Hypothalamus (tissue), 51 donors: Measurements from ENCODE around the gene ACTL6B.
A peak's percentile ranks its signal among the peaks of the same experiment; 100 is the strongest.

Source experiments
- DNase-seq, 51 donors: peaks; one replicate each; lab custom pipeline; 2025; lab: John Stamatoyannopoulos, UW

Gene ACTL6B

DNA sequence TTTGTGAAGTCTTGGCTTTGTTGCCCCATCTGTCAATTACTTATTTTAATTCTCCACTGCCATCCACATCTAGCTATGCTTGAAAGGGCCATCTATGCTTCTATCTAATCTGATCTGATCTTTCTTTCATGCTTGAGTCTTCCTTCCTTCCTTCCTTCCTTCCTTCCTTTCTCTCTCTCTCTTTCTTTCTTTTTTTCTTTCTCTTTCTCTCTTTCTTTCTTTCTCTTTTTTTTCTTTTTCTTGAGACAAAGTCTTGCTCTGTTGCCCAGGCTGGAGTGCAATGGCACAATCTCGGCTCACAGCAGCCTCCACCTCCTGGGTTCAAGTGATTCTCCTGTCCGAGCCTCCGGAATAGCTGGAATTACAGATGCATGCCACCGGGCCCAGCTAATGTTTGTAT lies 26.2 kb downstream of the ACTL6B start:
- no peak for DNase-seq

DNA sequence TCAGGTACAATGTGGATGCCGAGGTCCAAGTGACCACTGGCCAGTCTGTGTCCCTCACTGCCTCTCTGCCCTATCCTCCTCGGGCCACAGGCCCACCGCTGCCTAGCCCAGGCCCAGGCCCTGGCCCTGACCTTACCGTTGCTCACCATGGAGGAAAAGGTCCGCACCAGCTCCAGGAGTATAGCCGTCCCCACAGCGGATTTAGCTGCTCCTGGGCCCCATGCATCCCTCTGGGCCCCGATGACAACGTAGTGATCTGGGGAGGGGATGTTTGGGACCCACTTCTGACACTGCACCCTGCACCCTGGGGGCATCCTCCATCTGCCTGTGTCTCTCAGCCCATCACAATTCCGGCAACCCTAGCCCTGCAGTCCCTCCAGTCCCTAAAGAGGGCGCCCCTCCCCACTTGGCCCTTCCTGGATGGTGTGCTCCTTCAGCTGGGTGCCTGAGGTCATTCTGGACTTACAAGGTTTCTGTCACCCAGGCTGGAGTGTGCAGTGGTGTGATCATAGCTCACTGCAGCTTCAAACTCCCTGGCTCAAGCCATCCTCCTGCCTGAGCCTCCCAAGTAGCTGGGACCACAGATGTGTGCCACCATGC lies 27.0 kb downstream of the ACTL6B start:
- no peak for DNase-seq

DNA sequence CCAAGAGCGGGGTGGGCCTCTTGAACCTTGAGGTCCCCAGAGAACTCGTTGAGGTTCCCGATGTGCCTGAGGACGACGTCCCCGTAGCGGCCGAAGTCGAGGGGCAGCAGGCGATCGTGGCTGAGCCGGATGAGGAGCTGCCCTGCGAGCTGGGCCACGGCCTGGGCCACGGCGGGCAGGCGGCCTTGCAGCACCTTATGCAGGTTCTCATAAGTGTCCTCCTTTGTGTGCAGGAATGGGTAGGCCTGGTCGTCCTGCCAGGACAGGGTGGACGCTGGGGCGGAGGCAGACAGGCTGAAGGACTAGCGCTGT lies 29.1 kb downstream of the ACTL6B start:
- DNase-seq: no peak

DNA sequence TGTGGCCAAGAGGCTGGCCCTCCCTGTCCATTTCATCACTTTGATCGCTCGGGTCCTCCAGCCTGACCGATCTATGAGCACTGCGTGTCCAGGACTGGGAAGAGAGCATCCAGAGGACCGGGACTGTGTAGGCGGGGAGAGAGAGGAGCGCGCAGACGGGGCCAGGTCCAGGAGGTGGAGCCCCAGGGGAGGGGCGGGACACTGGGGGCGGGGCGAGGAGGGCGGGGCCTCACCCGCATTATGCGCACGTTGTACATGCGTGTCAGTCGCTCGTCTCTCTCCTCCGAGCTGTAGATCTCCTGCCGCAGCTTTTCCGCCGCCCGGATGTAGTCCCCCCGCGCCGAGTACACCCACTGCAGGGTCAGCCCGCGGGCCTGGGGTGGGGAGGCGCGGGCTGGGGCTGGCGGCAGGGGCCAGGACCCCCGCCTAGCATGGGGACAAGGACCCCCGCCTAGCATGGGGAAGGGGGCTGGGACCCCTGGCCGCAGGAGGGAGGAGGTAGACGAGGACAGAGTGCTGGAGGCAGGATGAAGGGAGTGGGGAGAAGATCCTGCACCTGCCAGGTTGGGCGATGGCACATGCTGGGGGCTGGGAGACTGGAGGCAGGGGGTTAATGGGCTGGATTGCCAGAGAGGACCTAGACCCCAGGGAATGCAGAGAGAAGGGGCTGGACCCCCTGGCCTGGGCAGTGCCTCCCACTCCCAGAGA lies 29.6 kb downstream of the ACTL6B start:
- peak in 42 of 51 donors; percentile 2 to 74 (median 47) for DNase-seq

DNA sequence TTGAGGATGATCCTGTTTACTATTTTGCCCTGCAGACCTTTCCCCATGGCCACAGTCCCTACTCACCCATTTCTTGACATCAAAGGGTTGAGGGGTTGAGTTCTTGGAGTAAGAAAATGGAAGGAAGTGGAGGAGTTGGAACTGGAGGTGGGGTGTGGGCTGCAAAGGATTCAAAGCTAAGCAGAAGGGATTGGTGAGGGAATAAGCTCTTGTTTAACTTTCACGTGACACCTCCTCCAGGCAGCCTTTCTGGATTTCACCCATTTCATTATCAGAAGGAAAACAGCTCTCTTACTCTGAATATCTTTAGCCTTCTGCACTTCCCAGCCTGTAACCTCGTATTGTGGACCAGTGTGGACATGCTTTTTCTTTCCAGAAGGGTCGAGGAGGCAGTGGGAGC lies 30.2 kb downstream of the ACTL6B start:
- DNase-seq: no peak

DNA sequence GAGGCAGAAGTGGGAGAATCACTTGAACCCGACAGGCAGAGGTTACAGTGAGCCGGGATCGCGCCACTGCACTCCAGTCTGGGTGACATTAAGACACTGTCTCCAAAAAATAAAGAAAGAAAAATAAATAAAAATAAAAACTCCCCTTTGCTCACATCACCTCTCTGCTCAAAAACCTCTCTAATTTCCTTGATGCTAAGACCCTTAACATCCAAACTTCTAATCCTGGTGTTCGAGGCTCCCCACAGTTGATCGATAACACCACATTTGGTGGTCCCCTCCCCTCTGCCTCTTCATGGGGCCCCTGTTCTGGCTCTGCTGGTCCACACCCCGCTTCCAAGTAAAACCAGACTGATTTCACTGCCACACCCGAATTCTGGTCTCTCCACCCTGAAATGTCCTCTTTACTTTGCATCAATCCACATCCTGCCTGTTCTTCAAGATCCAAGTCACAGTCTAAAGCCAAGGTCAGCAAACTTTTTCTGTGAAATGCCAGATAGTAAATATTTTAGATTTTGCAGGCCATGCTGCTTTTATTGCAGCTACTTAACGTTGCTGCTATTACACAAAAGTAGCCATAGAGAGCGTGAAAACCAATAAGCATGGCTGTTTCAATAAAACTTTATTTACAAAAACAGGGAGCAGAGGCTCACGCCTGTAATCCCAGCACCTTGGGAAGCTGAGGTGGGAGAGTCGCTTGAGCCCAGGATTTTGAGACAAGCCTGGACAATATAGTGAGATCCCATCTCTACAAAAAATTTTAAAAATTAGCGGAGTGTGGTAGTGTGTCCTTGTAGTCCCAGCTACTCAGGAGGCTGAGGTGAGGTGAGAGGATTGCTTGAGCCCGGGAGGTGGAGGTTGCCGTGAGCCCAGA lies 32.1 kb downstream of the ACTL6B start:
- no peak for DNase-seq

DNA sequence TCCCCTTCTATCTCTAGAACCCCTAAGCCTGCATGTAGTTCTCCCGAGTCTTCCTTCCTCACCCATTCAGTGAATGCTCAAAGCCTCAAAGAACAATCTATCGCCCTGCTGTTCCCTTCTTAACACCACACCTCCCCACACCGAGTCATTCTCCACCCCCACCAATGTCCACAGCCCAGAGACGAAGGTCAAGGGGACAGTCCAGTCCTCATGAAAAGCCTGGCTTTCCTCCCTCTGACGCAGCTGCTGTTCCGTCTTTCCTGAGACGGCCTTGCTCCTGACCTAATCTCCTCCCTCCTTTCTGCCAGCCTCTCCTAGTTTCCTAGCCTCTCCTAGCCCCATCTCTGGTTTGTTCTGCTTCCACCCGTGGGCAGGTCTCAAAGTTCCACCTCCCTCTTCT lies 34.7 kb downstream of the ACTL6B start:
- no peak for DNase-seq

DNA sequence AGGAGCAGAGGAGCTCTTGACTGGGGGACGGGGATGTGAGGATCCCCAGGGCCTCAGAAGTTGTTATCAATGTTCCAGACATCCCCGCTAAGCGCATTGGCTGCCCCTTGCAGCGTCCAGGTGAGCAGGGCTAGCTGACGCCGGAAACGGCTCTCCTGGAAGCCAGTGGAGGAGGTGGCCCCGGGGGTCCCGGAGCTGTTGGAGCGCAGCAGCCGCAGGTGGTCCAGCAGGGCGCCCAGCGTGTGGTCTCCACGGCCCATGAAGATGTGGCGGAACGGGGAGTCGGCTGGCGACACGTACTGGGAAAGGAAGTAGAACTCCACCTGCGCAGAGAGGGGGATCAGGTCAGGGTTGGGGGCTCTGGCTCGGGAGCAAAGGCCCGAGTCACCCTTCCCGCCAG lies 35.4 kb downstream of the ACTL6B start:
- DNase-seq: no peak

DNA sequence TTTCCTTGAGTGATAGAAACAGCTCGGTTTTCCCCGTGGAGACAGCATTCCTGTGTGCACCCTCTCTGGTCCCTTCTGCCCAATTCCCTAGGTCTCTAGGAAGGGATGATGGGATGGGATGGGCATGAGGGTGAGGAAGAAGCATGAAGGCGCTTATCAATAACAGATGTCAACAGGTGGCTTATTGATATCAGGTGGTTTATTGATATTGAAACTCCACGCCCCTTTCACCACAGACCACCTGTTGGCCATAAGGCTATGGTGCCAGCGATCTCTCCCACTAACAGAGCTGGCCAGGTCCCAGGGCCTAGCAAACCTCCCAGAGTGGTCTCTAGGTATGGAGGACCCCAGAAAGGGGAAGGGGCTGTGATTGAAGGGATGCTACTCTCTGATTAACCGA lies 36.0 kb downstream of the ACTL6B start:
- no peak for DNase-seq

DNA sequence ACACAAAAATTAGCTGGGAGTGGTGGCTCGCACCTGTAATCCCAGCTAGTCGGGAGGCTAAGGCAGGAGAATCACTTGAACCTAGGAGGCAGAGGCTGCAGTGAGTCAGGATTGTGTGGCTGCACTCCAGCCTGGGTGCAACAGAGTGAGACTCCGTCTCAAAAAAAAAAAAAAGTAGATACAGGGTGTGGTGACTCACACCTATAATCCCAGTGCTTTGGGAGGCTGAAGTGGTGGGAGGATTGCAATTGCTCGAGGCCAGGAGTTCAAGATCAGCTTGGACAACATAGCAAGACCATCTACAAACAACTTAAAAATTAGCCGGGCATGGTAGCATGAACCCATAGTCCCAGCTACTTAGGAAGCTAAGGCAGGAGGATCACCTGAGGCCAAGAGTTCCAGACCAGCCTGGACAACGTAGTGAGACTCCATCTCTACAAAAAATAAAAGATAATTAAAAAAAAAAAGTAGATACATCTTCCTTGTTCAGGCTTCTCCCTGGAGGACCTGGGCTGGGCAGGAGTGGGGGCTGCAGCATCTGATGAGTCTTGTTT lies 41.9 kb downstream of the ACTL6B start:
- DNase-seq: no peak

DNA sequence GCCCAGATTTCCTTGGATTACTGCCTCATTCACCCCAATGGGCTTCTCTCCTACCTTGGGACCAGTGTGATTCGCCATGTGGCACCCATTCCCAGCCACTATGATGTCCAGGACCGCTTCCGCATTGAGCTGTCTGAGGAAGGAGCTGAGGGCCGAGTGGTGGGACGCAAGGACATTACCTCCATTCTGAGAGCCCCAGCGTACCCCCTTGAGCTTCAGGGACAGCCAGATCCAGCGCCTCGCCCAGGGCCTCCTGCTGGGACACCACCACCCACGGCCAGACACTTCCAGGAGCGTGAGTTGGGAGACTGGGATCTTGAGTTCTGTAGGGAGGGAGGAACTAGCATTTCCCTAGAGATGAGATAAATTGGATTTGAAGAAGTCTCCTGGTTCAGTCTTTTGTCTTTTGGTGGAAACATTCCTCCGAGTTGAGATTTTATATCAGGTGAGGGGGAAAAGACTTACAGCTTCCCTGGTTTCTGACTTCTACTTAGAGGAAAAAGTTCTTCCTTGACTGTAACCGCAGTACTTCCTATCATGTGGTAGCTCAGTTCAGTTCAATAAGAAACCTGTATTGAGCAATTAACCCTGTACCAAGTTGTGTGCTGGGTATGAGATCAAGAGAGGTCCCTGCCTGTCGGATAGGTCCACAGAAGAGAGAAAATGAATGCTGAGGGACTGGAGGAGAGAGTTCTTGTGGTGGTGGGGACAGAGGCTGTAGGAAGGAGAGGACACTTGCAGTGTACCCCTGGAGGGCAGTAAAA lies 42.7 kb downstream of the ACTL6B start:
- no peak for DNase-seq

DNA sequence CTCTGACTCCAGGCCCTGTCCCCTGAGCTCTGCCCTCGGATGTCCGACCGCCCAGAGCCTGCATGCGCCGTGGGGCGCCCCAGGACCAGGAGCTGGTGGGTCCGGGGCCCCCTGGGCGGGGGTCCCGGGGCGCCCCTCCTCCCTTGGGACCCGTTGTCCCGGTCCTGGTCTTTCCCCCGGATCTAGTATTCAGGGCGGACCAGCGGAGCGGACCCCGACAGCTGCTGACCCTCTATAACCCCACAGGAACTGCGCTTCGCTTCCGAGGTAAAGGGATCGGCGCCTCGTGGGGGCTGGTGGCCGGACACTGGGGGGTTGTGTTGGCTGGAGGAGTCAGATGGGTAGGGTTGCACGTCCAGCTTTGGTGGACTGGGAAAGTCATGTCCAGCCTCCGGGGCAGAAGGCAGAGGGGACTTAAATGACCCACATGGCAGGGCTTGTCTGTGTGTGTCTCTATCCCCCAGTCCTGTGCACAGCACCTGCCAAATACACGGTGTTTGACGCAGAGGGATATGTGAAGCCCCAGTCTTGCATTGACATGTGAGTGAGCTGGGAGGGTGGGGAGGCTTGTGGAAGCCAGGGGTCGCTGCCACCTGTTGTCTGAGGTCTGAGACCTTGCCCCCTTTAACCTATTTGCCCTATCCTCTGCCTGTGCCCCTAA lies 43.4 kb downstream of the ACTL6B start:
- DNase-seq: peak in 2 of 51 donors; percentile 33 to 36

DNA sequence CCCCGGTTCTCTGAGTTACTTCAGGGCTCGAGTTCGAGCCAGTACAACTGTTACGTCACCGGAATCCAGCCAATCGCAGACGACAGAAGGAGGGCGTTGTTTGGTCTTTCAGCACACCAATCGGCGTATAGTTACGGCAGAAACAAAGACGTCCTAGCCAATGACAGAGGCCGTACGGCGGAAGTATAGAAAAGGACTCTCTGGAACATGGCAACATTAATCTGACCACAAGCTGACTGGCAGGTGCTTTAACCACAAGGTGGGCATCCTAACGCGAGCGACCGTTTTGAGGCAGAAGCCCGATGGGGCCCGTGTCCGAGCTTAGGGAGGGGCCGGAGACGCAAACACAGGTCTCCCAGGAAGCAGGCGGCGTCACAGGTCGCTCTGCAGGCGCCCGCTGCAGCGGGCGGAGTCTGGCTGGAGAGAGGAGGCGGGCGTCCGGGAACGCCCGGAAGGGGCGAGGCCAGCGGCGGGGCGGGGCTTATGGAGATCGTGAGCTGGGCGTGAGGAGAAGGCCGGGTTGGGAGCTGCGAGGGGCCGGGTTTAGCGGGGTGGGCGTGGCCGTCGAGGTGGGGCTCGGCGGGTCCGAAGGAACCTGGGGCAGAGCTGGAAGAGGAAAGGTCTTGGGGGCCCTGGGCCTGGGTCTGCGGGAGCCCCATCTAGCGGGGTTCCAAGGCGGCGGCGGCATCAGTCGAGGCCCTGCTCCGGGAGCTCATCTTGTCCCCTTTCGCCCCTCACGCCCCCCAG lies 44.1 kb downstream of the ACTL6B start, which contains the start of gene MOSPD3:
TSS of gene MOSPD3 (plus strand) at position 558 of the 747 bp plus-strand sequence. CDS start 252 bp downstream, outside the sequence.
- peak; percentile 85 to 100 (median 98) for DNase-seq

DNA sequence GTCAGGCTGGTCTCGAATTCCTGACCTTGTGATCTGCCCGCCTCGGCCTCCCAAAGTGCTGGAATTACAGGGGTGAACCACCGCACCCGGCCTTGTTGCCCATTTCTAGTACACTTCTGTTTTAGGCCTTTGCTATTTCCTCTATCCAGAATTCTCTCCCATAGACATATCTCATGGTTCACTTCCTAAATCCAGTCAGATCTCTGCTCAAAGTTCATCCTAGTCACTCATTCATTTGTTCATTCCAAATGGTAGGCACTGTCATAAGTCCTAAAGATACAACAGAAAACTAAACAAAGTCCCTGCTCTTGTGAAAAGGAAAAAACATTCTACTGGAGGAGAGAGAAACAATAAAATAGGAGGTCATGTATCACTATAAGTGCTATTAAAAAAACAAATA lies 46.3 kb downstream of the ACTL6B start:
- no peak for DNase-seq

DNA sequence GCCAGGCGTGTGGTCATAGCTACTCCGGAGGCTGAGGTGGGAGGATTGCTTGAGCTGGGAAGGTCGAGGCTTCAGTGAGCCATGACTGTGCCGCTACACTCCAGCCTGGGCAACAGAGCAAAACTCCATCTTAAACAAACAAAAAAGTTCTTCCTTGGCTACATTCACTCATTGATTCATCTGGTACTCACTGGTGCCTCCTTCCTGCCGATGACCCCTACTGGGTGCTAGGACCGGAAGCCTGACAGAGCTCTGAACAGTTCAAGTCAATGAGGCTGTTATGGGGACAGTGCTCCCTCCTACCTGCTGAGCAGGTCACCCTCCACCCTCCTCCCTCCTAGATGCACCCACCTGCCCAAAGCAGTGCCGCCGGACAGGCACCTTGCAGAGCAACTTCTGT lies 49.1 kb downstream of the ACTL6B start:
- no peak for DNase-seq

DNA sequence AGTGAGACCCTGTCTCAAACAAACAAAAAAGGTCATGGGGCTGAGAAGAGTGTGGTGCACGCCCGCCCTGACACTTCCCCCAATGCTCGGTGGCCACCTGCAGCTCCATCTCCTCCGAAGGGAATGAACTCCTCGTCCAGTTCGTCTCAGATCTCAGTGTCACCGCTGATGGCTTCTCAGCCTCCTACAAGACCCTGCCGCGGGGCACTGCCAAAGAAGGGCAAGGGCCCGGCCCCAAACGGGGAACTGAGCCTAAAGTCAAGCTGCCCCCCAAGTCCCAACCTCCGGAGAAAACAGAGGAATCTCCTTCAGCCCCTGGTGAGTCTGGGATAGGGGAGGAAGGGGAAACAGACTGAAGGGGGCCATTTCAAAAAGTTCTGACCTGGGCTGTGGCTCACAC lies 49.9 kb downstream of the ACTL6B start:
- no peak for DNase-seq

DNA sequence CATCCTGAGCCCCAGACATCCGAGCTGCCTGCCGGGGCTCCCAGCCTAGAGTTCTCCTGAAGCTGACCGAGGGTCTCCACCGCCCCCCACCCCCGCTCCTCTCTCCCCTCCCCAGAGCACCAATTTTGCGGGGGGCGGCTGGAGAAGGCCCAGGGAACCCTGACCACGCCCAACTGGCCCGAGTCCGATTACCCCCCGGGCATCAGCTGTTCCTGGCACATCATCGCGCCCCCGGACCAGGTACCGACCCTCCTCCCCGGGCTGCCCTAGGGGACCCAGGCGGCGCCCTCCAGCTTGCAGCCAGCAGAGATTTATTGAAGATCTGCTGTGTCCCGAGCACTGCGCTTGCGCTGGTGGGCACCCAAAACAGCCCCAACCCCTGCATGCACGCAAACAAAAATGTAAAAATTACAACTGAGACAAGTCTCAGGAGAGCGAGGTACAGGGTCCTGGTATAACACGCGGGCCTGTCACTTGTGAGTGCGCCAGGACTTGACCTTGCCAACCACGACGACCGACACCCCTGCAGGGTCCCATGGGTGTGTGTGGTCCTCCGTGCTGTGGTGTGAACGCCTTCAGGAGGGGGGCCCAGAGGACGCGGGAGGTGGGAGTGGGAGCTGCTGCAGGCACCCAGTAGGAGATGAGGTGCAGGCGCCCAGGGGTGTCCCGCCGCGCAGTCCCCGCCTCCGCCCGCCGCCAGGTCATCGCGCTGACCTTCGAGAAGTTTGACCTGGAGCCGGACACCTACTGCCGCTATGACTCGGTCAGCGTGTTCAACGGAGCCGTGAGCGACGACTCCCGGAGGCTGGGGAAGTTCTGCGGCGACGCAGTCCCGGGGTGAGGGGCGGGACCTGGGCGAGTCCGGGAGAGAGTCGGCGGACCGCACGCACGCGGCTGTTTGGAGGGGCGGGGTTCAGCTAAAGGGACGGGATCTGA lies 51.0 kb downstream of the ACTL6B start:
- peak in 5 of 51 donors; percentile 3 to 36 (median 18) for DNase-seq
